Measurements from ENCODE around the gene PLD4.
A peak's percentile ranks its signal among the peaks of the same experiment; 100 is the strongest.

The PLD4 gene

GRCh38 chr14:104935026-104935650 lies 10.5 kb downstream of the PLD4 start:
- TF ChIP-seq TCF12 (IDR thresholded peaks at IDR 0.05; ENCODE audit: low read depth): 0 out of 2 replicates have a peak, but pooled peaks have one; percentile 32
- TF ChIP-seq NFIC (IDR thresholded peaks at IDR 0.05): no peak

- TF ChIP-seq EP300 (IDR thresholded peaks at IDR 0.05; ENCODE audit: borderline replicate concordance) (no peak), REST (IDR thresholded peaks at IDR 0.05; ENCODE audit: low read depth) (no peak), CREB1 (IDR thresholded peaks at IDR 0.05; ENCODE audit: low read depth) (no peak), NFIC (IDR thresholded peaks at IDR 0.05) (no peak), EGR1 (IDR thresholded peaks at IDR 0.05) (no peak), MAX (IDR thresholded peaks at IDR 0.05) (no peak)
Measured at GRCh38 chr14:104935955-104936354, 11.3 kb downstream of the PLD4 start.

- TF ChIP-seq CREB1 (IDR thresholded peaks at IDR 0.05; ENCODE audit: low read depth): no peak
- no peak for TF ChIP-seq ZBTB7A (IDR thresholded peaks at IDR 0.05; ENCODE audit: low read depth)
- no peak for TF ChIP-seq YY1 (IDR thresholded peaks at IDR 0.05; ENCODE audit: low read depth)
- no peak for TF ChIP-seq RAD21 (IDR thresholded peaks at IDR 0.05; ENCODE audit: low read depth)
- TF ChIP-seq REST (IDR thresholded peaks at IDR 0.05; ENCODE audit: low read depth): no peak
- no peak for TF ChIP-seq MAX (IDR thresholded peaks at IDR 0.05)
- no peak for TF ChIP-seq EP300 (IDR thresholded peaks at IDR 0.05; ENCODE audit: borderline replicate concordance)
- no peak for TF ChIP-seq TCF12 (IDR thresholded peaks at IDR 0.05; ENCODE audit: low read depth)
- no peak for TF ChIP-seq EGR1 (IDR thresholded peaks at IDR 0.05)
- TF ChIP-seq NFIC (IDR thresholded peaks at IDR 0.05): no peak
- no peak for TF ChIP-seq TAF1 (IDR thresholded peaks at IDR 0.05; ENCODE audit: low read depth)
- no peak for TF ChIP-seq FOXM1 (IDR thresholded peaks at IDR 0.05; ENCODE audit: borderline replicate concordance, low read depth)
- no peak for TF ChIP-seq CEBPB (IDR thresholded peaks at IDR 0.05)
- TF ChIP-seq USF1 (IDR thresholded peaks at IDR 0.05): no peak
Measured at GRCh38 chr14:104936361-104937155, 11.9 kb downstream of the PLD4 start.

- TF ChIP-seq TCF12 (IDR thresholded peaks at IDR 0.05; ENCODE audit: low read depth) (no peak), NFIC (IDR thresholded peaks at IDR 0.05) (no peak), MAX (IDR thresholded peaks at IDR 0.05) (no peak), USF1 (IDR thresholded peaks at IDR 0.05) (no peak), YY1 (IDR thresholded peaks at IDR 0.05; ENCODE audit: low read depth) (no peak), RAD21 (IDR thresholded peaks at IDR 0.05; ENCODE audit: low read depth) (no peak), EGR1 (IDR thresholded peaks at IDR 0.05) (no peak)
Measured at GRCh38 chr14:104937161-104937560, 12.5 kb downstream of the PLD4 start.

GRCh38 chr14:104937694-104938365 lies 13.2 kb downstream of the PLD4 start:
- TF ChIP-seq CEBPB (IDR thresholded peaks at IDR 0.05): no peak
- TF ChIP-seq TAF1 (IDR thresholded peaks at IDR 0.05; ENCODE audit: low read depth): no peak
- TF ChIP-seq YY1 (IDR thresholded peaks at IDR 0.05; ENCODE audit: low read depth): no peak
- TF ChIP-seq USF1 (IDR thresholded peaks at IDR 0.05): no peak
- TF ChIP-seq NFIC (IDR thresholded peaks at IDR 0.05): no peak
- no peak for TF ChIP-seq CREB1 (IDR thresholded peaks at IDR 0.05; ENCODE audit: low read depth)
- TF ChIP-seq MAX (IDR thresholded peaks at IDR 0.05): no peak
- no peak for TF ChIP-seq EP300 (IDR thresholded peaks at IDR 0.05; ENCODE audit: borderline replicate concordance)
- TF ChIP-seq REST (IDR thresholded peaks at IDR 0.05; ENCODE audit: low read depth): no peak
- TF ChIP-seq ZBTB7A (IDR thresholded peaks at IDR 0.05; ENCODE audit: low read depth): no peak
- TF ChIP-seq RAD21 (IDR thresholded peaks at IDR 0.05; ENCODE audit: low read depth): no peak
- TF ChIP-seq FOXM1 (IDR thresholded peaks at IDR 0.05; ENCODE audit: borderline replicate concordance, low read depth): no peak
- TF ChIP-seq EGR1 (IDR thresholded peaks at IDR 0.05): no peak
- TF ChIP-seq TEAD4 (IDR thresholded peaks at IDR 0.05): no peak
- no peak for TF ChIP-seq TCF12 (IDR thresholded peaks at IDR 0.05; ENCODE audit: low read depth)

Data from Ishikawa (cell line).